CD4-positive, alpha-beta T cell treated with Interleukin-21 for 1 hour (primary cell): ENCODE data around the gene RANGAP1.

Experiments used
- DNase-seq: peaks from one replicate; pipeline ENCODE4 v3.0.0-alpha.2; 2020

RANGAP1 gene

GRCh38 chr22:41256254-41257253 is 29.4 kb downstream of the RANGAP1 start:
- no peak for DNase-seq

GRCh38 chr22:41254230-41254629 is 31.8 kb downstream of the RANGAP1 start:
- no peak for DNase-seq

DNA sequence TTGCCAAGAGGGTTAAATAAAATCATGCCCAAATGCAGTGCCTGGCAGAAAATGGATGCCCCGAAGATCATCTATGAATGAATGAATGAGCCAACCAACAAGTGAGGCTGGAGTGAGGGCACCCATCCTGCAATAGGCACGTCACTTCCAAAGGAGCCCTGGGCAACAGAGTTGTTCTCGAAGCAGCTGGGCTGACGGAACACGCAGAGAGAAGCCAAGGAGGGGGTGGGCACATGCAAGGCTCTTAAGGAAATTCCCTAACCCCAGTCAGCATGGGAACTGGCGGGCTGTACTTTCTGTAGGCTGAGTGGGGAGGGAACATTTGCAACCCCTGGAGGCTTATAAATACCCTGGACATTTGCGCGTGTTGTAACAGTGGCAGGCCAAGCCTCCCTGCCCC is 33.6 kb downstream of the RANGAP1 start:
- DNase-seq: no peak

- no peak for DNase-seq
These were observed 35.9 kb downstream of the RANGAP1 start for GRCh38 chr22:41250127-41250526.

DNA sequence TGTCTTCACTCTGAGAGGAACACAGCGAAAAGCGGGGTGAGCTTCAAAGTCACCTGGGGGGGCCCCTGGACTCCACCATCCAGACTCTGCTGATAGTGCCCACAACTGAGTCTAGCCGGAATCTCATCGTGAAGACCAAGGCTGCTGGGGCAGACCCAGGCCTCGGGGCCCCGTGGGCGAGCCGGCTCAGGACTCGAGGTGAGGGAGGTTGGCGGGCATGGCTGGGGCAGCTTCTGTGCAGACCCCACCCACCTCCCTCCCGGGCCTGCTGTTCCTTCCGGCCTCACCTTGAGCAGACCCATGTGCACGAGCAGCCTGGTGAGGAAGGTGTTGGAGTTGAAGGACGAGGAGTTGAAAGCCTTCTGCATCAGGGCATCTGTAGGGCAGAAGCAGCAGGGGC is 36.5 kb downstream of the RANGAP1 start:
- DNase-seq: no peak

GRCh38 chr22:41248758-41249157 is 37.2 kb downstream of the RANGAP1 start:
- DNase-seq: no peak

DNA sequence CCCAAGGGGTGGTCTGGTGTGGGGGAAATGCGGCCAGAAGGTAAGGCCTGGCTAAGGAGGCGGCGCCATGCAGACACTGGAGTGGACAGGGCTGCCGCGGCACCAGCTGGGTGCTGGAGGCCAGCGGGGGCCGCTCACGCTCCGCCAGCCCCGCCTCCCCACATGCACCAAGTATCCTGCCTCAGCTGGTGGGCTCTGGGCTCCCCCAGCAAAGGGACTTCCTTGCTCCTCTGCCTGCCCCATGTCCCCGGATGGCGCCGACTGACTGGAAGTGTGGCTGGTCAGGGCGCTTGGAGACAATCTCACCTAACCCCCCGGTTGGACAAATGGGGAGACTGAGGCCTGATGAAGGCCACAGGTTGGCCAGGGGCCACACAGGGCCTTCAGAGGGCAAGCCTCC is 37.7 kb downstream of the RANGAP1 start:
- DNase-seq: no peak

- DNase-seq: no peak
These were observed 38.3 kb downstream of the RANGAP1 start for GRCh38 chr22:41247703-41248102.

DNA sequence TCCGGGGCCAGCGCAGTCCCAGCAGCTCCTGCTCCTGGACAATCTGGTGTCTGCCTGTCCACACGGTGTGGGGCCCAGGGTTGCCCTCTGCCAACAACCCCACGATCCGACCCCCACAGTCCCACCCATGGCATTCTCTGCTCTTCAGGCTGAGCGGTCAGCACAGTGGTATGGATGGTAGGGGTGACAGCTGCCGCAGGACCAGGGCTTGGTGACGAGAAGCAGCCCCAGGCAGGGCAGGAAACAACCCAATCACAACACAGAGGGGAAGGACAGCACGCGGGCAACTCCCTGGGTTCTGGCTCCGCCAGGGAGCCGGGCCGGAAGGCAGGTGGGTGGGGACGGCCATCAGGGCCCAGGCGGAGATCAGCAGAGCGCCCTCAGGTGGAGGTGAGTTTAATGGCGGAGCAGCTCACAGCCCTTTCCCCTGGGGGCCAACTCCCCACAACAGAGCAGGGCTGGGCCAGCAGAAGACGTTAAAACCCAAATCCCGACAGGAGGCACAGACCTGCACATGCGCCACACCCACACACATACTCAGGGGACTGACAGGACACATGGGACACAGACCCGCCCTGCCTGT is 40.0 kb downstream of the RANGAP1 start:
- no peak for DNase-seq

GRCh38 chr22:41243361-41243760 is 42.6 kb downstream of the RANGAP1 start:
- DNase-seq: no peak

GRCh38 chr22:41242396-41243117 is 43.4 kb downstream of the RANGAP1 start:
- DNase-seq: no peak

GRCh38 chr22:41241133-41241676 is 44.8 kb downstream of the RANGAP1 start:
- DNase-seq: no peak

DNA sequence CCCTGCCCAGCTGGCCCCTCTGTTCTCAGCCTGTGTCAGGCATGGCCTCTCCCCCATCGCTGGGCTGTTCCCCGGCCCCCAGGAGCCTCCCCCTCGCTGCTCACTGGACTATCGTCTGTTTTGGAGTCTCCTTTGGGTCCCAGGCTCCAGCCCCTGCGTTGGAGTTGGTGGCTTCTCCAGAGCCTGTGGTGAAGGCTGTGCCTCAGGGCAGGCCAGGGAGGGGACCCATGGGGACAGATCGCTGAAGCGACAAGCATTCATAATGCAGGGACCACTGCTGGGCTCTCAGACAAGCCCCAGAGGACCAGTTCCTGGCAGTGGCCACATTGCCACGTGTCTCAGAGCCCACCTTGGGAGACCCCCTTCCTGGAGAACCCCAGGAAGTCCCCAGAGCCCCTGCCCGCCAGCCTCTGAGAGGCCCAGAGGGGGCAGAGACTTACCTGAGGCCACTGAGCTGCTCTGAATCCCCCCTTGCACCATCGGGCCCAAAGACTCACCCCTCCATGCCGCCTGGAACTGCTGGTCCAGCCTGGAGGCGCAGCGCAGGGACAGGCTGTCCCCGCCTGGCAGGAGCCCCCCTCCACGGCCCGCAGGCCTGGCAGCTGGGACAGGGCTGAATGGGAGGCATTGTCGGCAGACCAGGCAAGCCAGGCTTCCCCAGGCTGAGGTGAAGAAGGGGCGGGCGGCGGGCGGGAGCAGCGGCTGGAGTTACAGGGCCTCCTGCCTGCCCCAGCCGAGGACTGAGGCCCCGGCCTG is 45.4 kb downstream of the RANGAP1 start, which contains the start of gene CHADL:
Gene CHADL, minus strand, starts transcription at position 555 of the 756 bp plus-strand sequence. Its CDS starts 50 bp downstream, at position 505.
- DNase-seq: no peak

GRCh38 chr22:41239443-41240128 is 46.4 kb downstream of the RANGAP1 start:
- no peak for DNase-seq

GRCh38 chr22:41238570-41239442 is 47.2 kb downstream of the RANGAP1 start:
- no peak for DNase-seq

DNA sequence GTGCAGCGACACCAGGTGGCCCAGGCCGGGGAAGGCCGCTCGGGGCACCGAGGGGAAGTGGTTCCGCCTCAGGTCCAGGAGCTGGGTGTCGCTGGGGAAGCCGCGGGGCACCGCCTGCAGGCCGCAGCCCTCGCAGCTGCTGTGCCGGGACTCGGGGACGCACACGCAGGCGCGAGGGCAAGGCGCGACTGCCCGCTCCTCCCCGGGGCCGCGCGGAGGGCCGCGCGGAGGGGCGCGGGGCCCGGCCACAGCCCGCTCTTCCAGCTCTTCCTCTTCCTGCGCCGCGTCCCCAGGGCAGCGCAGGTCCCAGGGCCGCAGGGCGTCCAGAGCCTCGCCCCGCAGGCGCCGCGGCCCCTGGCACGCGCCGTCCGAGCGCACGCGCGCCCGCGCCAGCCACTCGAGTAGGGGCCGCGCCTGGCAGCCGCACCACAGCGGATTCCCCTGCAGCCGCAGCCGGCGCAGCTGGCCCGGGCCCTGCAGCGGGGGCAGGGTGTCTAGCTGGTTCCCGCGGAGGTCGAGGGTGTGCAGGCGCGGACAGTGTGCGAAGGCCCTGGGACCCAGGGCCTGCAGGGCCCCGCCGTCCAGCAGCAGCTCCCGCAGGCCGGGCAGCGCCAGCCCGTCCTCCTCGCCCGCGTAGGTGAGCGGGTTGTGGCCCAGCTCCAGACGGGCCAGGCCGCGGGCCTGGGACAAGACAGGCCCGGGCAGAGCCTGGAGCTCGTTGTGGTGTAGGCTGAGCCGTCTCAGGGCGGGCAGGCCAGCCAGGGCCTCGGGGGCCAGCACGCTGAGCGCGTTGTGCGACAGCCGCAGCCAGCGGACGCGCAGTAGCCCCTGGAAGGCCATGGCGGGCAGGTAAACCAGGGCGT is 48.0 kb downstream of the RANGAP1 start:
- peak; percentile 85 for DNase-seq

DNA sequence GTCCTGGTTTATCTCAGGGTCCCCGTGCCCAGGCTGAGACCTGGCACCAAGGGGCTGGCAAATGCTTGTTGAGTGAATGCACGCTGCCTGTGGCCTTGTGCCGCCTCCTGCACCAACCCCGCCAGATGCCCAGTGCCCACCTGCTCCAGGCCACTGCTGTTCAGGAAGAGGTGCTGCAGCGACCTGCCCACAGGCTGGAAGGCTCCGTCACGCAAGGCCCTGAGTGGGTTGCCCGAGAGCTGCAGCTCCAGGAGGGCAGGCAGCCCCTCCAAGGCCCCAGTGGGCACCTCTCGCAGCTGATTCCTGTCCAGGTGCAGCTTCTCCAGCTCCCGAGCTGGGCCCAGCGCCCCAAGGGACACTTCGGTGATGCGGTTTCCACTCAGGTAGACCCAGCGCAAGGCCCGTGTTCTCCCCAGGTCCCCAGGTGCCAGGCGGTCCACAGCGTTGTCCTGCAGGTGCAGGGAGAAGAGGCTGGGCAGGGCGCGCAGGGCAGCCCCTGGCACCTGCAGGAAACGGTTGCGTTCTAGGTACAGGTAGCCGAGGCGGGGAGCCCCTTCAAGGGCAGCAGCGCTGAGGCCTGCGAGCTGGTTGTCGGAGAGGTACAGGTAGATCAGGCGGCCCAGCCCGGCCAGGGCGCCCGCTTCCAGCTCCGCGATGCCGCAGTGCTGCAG is 48.8 kb downstream of the RANGAP1 start:
- DNase-seq: no peak

DNA sequence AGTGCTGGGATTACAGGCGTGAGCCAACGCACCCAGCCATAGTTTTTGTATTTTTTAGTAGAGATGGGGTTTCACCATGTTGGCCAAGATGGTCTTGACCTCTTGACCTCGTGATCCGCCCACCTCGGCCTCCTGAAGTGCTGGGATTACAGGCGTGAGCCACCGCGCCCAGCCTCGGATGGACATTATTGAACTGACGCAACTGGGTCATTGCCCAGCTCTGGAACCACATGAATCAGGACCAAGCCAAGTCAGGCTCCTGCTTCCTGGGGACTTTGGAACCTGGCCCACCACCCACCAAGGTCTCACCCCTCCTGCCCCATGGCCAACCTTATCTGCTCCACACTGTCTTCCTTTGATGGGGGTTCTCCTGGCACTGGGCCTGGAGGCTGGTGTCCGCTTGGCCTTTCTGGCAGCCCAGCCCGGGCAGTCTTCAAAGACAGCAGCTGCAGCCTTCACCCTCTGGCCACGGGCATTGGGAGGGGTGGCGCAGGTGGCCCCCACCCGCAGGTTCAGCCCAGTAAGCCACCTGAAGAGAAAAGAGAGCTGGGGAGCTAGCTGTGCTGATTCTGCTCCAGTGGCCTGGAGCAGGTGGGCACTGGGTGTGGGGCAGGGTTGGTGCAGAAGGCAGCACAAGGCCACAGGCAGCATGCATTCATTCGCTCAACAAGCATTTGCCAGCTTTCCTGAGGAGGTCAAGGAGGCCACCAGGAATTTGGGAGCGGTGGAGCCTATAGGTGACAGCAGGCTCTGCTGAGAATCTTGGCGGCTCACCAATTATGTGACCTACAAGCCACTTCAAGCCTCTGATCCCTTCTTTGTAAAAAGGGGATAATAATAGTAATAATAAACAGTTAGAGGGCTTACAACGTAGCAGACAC is 50.9 kb downstream of the RANGAP1 start:
- no peak for DNase-seq
